HG02571 (cell line): ENCODE results near the gene APOC3.
A peak's percentile ranks its signal among the peaks of the same experiment; 100 is the strongest.
"Not testable (repeated sequence)": the region's sequence is repeated elsewhere in the genome, so short reads cannot be mapped to it uniquely, and the experiment has no call there.

Experiments
- ATAC-seq: cut with Tn5 transposase; IDR thresholded peaks from one replicate; pipeline ENCODE4 v1.9.1; 2021; ENCODE audit warnings: mild to moderate bottlenecking, moderate library complexity; ENCODE audit not compliant: unreplicated experiment

APOC3 gene

DNA sequence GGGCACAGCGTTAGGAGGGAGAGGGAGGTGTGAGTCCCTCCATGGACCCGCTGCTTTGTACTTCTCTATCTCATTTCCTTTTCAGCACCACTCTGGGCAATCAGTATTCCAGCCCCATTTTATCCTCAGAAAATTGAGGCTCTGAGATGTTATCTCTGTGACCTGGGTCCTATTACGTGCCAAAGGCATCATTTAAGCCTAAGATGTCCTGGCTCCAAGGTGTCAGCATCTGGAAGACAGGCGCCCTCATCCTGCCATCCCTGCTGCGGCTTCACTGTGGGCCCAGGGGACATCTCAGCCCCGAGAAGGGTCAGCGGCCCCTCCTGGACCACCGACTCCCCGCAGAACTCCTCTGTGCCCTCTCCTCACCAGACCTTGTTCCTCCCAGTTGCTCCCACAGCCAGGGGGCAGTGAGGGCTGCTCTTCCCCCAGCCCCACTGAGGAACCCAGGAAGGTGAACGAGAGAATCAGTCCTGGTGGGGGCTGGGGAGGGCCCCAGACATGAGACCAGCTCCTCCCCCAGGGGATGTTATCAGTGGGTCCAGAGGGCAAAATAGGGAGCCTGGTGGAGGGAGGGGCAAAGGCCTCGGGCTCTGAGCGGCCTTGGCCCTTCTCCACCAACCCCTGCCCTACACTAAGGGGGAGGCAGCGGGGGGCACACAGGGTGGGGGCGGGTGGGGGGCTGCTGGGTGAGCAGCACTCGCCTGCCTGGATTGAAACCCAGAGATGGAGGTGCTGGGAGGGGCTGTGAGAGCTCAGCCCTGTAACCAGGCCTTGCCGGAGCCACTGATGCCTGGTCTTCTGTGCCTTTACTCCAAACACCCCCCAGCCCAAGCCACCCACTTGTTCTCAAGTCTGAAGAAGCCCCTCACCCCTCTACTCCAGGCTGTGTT is 829 bp upstream of the APOC3 start:
- no peak for ATAC-seq

GRCh38 chr11:116830184-116830912 is 641 bp downstream of the APOC3 start:
- ATAC-seq: no peak

DNA sequence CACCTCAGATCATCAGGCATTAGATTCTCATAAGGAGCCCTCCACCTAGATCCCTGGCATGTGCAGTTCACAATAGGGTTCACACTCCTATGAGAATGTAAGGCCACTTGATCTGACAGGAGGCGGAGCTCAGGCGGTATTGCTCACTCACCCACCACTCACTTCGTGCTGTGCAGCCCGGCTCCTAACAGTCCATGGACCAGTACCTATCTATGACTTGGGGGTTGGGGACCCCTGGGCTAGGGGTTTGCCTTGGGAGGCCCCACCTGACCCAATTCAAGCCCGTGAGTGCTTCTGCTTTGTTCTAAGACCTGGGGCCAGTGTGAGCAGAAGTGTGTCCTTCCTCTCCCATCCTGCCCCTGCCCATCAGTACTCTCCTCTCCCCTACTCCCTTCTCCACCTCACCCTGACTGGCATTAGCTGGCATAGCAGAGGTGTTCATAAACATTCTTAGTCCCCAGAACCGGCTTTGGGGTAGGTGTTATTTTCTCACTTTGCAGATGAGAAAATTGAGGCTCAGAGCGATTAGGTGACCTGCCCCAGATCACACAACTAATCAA is 2.2 kb downstream of the APOC3 start:
- ATAC-seq: no peak

DNA sequence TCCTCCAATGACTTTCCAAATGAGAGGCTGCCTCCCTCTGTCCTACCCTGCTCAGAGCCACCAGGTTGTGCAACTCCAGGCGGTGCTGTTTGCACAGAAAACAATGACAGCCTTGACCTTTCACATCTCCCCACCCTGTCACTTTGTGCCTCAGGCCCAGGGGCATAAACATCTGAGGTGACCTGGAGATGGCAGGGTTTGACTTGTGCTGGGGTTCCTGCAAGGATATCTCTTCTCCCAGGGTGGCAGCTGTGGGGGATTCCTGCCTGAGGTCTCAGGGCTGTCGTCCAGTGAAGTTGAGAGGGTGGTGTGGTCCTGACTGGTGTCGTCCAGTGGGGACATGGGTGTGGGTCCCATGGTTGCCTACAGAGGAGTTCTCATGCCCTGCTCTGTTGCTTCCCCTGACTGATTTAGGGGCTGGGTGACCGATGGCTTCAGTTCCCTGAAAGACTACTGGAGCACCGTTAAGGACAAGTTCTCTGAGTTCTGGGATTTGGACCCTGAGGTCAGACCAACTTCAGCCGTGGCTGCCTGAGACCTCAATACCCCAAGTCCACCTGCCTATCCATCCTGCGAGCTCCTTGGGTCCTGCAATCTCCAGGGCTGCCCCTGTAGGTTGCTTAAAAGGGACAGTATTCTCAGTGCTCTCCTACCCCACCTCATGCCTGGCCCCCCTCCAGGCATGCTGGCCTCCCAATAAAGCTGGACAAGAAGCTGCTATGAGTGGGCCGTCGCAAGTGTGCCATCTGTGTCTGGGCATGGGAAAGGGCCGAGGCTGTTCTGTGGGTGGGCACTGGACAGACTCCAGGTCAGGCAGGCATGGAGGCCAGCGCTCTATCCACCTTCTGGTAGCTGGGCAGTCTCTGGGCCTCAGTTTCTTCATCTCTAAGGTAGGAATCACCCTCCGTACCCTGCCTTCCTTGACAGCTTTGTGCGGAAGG is 2.9 kb downstream of the APOC3 start:
- no peak for ATAC-seq

- ATAC-seq: no peak
Observed at GRCh38 chr11:116833491-116833815, 3.7 kb downstream of the APOC3 start.

- no peak for ATAC-seq
Observed at GRCh38 chr11:116833816-116834534, 4.3 kb downstream of the APOC3 start.

- not testable (repeated sequence) for ATAC-seq
Observed at GRCh38 chr11:116834535-116835041, 4.9 kb downstream of the APOC3 start.

DNA sequence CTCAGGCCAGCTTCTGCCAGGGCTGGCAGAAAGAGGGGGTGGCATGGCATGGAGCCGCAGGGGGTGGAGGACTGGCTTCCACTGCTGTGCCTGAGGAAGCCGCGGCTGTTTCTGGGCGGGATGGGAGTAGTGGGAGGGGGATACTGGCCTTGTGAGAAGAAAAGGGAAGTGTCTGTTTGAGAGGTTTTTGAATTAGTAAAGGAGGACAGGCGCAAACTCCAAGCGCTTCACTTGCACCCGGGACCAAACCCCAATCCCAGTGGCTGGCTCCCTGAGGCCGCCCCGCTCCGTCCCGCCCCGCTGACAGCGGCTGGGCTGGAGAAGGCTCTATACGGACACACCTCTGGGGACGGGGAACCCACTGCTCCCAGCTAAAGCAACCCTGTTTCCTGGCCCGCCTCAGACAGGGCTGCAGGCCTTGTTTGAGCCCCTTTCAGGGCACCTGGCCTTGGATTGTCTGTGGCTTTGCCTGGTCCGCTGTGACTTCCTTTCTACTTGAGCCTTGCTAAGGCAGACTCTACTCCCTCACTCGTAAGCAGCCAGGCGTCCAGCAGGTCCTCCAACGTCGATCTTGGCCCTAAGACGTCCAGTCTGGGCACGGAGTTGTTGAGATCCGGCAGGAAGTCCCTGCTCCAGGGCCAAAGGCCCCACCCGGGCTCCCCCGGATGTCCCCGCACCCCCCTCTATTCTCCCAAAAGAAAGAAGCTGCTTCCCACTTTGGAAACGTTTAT is 5.5 kb downstream of the APOC3 start:
- ATAC-seq: no peak

DNA sequence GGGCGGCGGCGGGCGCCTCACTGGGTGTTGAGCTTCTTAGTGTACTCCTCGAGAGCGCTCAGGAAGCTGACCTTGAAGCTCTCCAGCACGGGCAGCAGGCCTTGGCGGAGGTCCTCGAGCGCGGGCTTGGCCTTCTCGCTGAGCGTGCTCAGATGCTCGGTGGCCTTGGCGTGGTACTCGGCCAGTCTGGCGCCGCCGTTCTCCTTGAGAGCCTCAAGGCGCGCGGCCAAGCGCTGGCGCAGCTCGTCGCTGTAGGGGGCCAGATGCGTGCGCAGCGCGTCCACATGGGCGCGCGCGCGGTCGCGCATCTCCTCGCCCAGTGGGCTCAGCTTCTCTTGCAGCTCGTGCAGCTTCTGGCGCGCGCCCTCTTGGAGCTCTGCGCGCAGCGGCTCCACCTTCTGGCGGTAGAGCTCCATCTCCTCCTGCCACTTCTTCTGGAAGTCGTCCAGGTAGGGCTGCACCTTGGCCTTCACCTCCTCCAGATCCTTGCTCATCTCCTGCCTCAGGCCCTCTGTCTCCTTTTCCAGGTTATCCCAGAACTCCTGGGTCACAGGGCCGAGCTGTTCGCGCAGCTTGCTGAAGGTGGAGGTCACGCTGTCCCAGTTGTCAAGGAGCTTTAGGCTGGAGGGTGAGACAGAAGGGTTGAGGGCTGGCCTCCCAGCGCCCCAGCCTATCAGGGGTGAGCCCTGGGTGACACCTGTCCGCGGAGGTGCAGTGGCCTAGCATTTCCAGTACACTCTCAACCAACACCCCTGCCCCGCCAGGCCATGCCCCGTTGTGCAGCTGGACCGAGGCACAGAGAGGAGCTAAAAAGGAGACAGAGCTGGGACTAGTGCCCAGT is 6.3 kb downstream of the APOC3 start:
- ATAC-seq: peak; percentile 63

- ATAC-seq: no peak
Observed at GRCh38 chr11:116836632-116836991, 6.9 kb downstream of the APOC3 start.

DNA sequence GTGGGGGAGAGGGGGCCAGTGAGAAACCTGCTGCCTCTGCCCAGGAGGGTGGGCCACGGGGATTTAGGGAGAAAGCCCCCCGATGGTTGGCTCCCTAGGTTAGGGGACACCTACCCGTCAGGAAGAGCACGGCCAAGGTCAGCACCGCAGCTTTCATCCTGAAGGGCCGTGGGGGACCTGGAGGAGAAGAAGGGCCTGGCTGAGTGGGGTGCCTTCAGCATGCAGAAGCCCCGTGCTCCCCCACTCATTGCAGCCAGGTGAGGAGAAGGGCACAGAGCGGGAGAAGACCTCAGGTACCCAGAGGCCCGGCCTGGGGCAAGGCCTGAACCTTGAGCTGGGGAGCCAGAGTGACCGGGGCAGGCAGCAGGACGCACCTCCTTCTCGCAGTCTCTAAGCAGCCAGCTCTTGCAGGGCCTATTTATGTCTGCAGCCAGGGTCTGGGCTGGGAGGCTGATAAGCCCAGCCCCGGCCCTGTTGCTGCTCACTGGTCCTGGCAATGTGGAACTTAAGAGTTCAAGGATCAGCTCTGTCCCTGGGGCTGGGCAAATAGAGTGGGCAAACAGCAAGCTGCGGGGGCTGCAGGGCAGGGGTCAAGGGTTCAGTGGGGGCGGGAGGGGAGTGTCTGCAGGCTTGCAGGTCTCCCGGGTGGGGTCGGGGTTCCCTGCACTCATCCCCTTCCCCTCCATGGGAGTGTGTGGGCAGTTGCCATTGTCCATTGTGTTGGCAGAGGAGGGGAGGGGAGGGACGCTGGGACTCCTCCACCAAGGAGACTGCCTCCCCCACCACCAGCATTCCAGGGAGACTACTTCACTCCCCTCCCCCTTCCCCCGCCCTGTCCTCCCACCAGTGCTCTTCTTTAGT is 7.8 kb downstream of the APOC3 start, which contains the start of gene APOA1:
TSS of gene APOA1 (minus strand) at position 392 of the 861 bp plus-strand sequence. CDS start at position 157, 235 bp downstream.
- no peak for ATAC-seq

DNA sequence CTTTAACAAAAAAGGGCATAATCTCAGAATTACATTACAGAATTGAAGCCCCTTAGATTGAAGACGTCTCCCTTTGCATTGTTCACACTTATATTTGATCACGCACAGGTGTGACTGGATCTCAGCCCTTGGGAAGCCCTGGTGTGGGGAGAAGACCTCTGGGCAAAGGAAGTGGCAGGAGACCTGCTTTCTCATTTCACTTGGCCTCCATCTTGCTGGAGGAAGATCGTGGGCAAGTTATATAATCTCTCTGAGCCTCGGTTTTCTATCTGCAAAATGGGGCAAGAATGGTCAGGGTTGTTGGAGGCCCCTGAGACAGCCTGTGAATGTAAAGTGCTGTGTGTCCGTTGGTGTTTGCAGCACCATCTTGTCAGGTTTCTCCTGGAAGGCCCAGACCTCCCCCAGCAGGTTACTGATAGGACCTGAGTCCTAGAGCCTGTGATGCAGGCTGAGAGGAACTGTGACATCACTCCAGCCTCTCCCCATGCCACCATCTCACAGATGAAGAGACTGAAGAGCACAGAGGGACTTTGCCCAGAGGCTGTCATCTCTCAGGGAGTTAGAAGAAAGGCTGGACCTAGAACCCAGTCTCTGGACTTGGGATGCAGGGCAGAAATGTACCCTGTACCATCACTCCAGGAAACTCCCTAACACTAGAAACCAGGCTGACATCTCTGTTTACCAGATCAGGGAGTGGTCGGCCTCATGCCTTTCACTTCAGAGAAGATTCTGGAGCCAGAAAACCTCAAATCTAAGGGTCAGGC is 8.8 kb downstream of the APOC3 start:
- no peak for ATAC-seq

GRCh38 chr11:116840224-116840745 is 10.6 kb downstream of the APOC3 start:
- no peak for ATAC-seq

GRCh38 chr11:116840746-116841296 is 11.1 kb downstream of the APOC3 start:
- no peak for ATAC-seq

- no peak for ATAC-seq
Observed at GRCh38 chr11:116842117-116842516, 12.4 kb downstream of the APOC3 start.

- no peak for ATAC-seq
Observed at GRCh38 chr11:116842909-116843308, 13.2 kb downstream of the APOC3 start.
